AG04449 (cell line): Measurements from ENCODE around the gene IFT43.

Source experiments
- CTCF ChIA-PET: fragments of 350-600 bp; formaldehyde crosslinking; extraction: SDS; loops from one replicate; lab custom pipeline; 2021; ENCODE audit warnings: antibody characterized with exemption; lab: Yijun Ruan, JAX
- POLR2A ChIA-PET: fragments of 400-600, 350-600 bp; formaldehyde crosslinking; extraction: SDS; loops from one replicate; lab custom pipeline; 2020; ENCODE audit warnings: antibody characterized with exemption, inconsistent platforms; lab: Yijun Ruan, JAX
- DNase-seq: peaks from one replicate; pipeline ENCODE4 v3.0.0-alpha.2; 2010; ENCODE audit warnings: low read depth, low spot score
- H3K4me3 ChIP-seq: 2 replicates; pipeline ENCODE4 v1.5.1; 2011; ENCODE audit warnings: low read depth, mild to moderate bottlenecking, control low read depth, low read length
- CTCF ChIP-seq: IDR thresholded peaks from one replicate; pipeline ENCODE4 v1.5.1; 2011; ENCODE audit warnings: mild to moderate bottlenecking, moderate library complexity, low read length, control low read depth, inconsistent platforms; ENCODE audit not compliant: insufficient read depth; ENCODE audit errors: missing control alignments

The IFT43 gene

GRCh38 chr14:76078501-76078900, 92.9 kb downstream of the IFT43 start:
- CTCF ChIA-PET = interaction anchor here (1.7 kb wide), 1 partner anchor 27 kb away, joined by 6 read pairs; no protein-coding TSS in a partner anchor
- POLR2A ChIA-PET = no interaction called here
- H3K4me3 ChIP-seq = no peak overlapping the region
- no peak for DNase-seq
- TF ChIP-seq CTCF = no peak

GRCh38 chr14:76080025-76080424, 94.5 kb downstream of the IFT43 start:
- no peak for DNase-seq
- no peak overlapping the region for H3K4me3 ChIP-seq
- POLR2A ChIA-PET = no interaction called here
- no peak for TF ChIP-seq CTCF
- CTCF ChIA-PET = interaction anchor here (1.7 kb wide), 1 partner anchor 29 kb away, joined by 6 read pairs; no protein-coding TSS in a partner anchor

GRCh38 chr14:76080471-76080870, 94.9 kb downstream of the IFT43 start:
- H3K4me3 ChIP-seq = no peak overlapping the region
- POLR2A ChIA-PET = no interaction called here
- CTCF ChIA-PET = no interaction called here
- DNase-seq = no peak
- TF ChIP-seq CTCF = no peak

- H3K4me3 ChIP-seq = no peak overlapping the region
- ChIA-PET CTCF (no interaction called here), POLR2A (no interaction called here)
- TF ChIP-seq CTCF = no peak
- no peak for DNase-seq
These were observed 96.1 kb downstream of the IFT43 start for GRCh38 chr14:76081642-76082041.

GRCh38 chr14:76083796-76084765, 98.5 kb downstream of the IFT43 start:
- TF ChIP-seq CTCF = no peak
- CTCF ChIA-PET = interaction anchor here (1.8 kb wide), 1 partner anchor 33 kb away, joined by 7 read pairs; no protein-coding TSS in a partner anchor
- H3K4me3 ChIP-seq = no peak overlapping the region
- POLR2A ChIA-PET = no interaction called here
- no peak for DNase-seq

GRCh38 chr14:76085358-76085757, 99.8 kb downstream of the IFT43 start:
- H3K4me3 ChIP-seq = no peak overlapping the region
- no peak for DNase-seq
- CTCF ChIA-PET = interaction anchor here (1.7 kb wide), 1 partner anchor 267 kb away, joined by 4 read pairs; no protein-coding TSS in a partner anchor
- POLR2A ChIA-PET = no interaction called here
- TF ChIP-seq CTCF = no peak
